ENCODE data around the gene CFAP221. TPM values are rescaled to one million over a fixed set of nuclear protein-coding genes. Genes with fewer than 3 reads are reported as not detected.

The CFAP221 gene
- total RNA-seq, 2 donors from 2014 or later, result 0.56 TPM; not detected in 1

DNA sequence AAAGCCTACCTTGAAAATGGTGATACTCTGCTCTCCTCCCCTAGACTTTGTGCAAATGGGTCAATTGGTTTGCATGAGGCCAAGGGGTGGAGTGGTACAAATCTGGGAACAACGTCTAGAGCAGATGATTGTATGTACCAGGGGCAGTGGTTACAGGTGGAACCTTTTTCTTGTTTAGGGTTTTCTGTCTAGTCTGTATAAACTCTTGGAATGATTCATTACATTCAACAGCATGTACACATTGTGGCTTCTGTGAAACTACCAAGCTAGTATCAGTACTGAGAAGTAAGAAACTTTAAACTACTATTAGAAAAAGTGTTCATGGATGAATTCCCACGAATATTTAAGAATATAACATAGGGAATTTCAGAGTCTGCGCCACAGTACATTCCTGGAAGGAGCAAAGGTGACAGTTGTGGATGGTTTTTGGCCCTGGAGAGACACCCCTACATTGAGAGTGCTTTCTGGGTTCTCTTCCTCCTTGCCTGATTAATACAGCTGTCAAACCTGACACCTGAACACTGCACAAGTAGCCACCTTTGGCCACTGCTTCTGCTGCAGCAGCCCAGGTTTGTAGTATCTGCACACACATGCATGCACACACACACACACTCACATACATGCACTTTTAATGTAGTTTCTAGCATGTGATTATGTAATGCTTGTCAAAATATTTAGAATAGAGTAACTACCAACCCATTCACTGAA, 30.0 kb downstream of the CFAP221 start:
- no peaks in the 10 kb centered on the region for H3K27me3 ChIP-seq (replicated peaks; ENCODE audit: insufficient read depth)
- ATAC-seq (ENCODE audit: insufficient number of reproducible peaks, low FRiP score, low read depth) (no peak), DNase-seq (ENCODE audit: low spot score) (no peak)

GRCh38 chr2:119574864-119575263, 30.6 kb downstream of the CFAP221 start:
- no peak for TF ChIP-seq CTCF (IDR thresholded peaks at IDR 0.05)

More for the DNA sequence above, 30.0 kb downstream of the CFAP221 start:
- H3K9me3 ChIP-seq, result no peaks in the 10 kb centered on the region
- no peak overlapping the region for H3K27ac ChIP-seq
- peaks cover 0 to under 1% of the 10 kb centered on the region in 2 donors for H3K4me1 ChIP-seq (ENCODE audit: control insufficient read depth in 1 of 2, low read depth in 2 of 2)
- no peak overlapping the region for H3K4me3 ChIP-seq
- H3K36me3 ChIP-seq, result no peaks in the 10 kb centered on the region
- TF ChIP-seq CTCF (IDR thresholded peaks at IDR 0.05), result no peak

GRCh38 chr2:119575439-119575838, 31.2 kb downstream of the CFAP221 start:
- Histone ChIP-seq H3K27ac (no peak overlapping the region), H3K4me3 (no peak overlapping the region), H3K27me3 (replicated peaks; ENCODE audit: insufficient read depth) (no peaks in the 10 kb centered on the region), H3K36me3 (no peaks in the 10 kb centered on the region), H3K9me3 (no peaks in the 10 kb centered on the region), H3K4me1 (ENCODE audit: control insufficient read depth in 1 of 2, low read depth in 2 of 2) (peaks cover 0 to 6% of the 10 kb centered on the region in 2 donors)
- ATAC-seq (ENCODE audit: insufficient number of reproducible peaks, low FRiP score, low read depth) (no peak), DNase-seq (ENCODE audit: low spot score) (no peak)
- no peak for TF ChIP-seq CTCF (IDR thresholded peaks at IDR 0.05)

More at GRCh38 chr2:119574864-119575263, 30.6 kb downstream of the CFAP221 start:
- no peak for ATAC-seq (ENCODE audit: insufficient number of reproducible peaks, low FRiP score, low read depth)
- H3K27ac ChIP-seq, result no peak overlapping the region
- peaks cover 0 to 6% of the 10 kb centered on the region in 2 donors for H3K4me1 ChIP-seq (ENCODE audit: control insufficient read depth in 1 of 2, low read depth in 2 of 2)
- H3K27me3 ChIP-seq (replicated peaks; ENCODE audit: insufficient read depth), result no peaks in the 10 kb centered on the region
- H3K9me3 ChIP-seq, result no peaks in the 10 kb centered on the region
- no peak for DNase-seq (ENCODE audit: low spot score)
- no peaks in the 10 kb centered on the region for H3K36me3 ChIP-seq
- no peak overlapping the region for H3K4me3 ChIP-seq

GRCh38 chr2:119579424-119580295, 35.4 kb downstream of the CFAP221 start:
- H3K27ac ChIP-seq, result no peak overlapping the region
- H3K36me3 ChIP-seq, result no peaks in the 10 kb centered on the region
- H3K9me3 ChIP-seq, result no peaks in the 10 kb centered on the region
- H3K27me3 ChIP-seq (replicated peaks; ENCODE audit: insufficient read depth), result no peaks in the 10 kb centered on the region
- TF ChIP-seq CTCF (IDR thresholded peaks at IDR 0.05), result no peak
- no peak for DNase-seq (ENCODE audit: low spot score)
- H3K4me3 ChIP-seq, result no peak overlapping the region
- no peak for ATAC-seq (ENCODE audit: insufficient number of reproducible peaks, low FRiP score, low read depth)
- H3K4me1 ChIP-seq (ENCODE audit: control insufficient read depth in 1 of 2, low read depth in 2 of 2), result peaks cover 0 to 6% of the 10 kb centered on the region in 2 donors

- H3K9me3 ChIP-seq, result no peaks in the 10 kb centered on the region
- TF ChIP-seq CTCF (IDR thresholded peaks at IDR 0.05), result no peak
- H3K4me1 ChIP-seq (ENCODE audit: control insufficient read depth in 1 of 2, low read depth in 2 of 2), result peaks cover 0 to 6% of the 10 kb centered on the region in 2 donors
- no peaks in the 10 kb centered on the region for H3K27me3 ChIP-seq (replicated peaks; ENCODE audit: insufficient read depth)
- ATAC-seq (ENCODE audit: insufficient number of reproducible peaks, low FRiP score, low read depth) (no peak), DNase-seq (ENCODE audit: low spot score) (no peak)
- H3K27ac ChIP-seq, result no peak overlapping the region
- H3K36me3 ChIP-seq, result no peaks in the 10 kb centered on the region
- H3K4me3 ChIP-seq, result no peak overlapping the region
Observed at GRCh38 chr2:119580550-119581072, 36.4 kb downstream of the CFAP221 start.
